GM23338 (cell line): ENCODE measurements around the gene NPC2. TPM values are rescaled to one million over a fixed set of nuclear protein-coding genes. Genes with fewer than 3 reads are reported as not detected.

Experiments
- ATAC-seq: fragments of 200-7000 bp; cut with Tn5 transposase; 3 replicates; pipeline ENCODE4 v1.9.1; 2020
- DNase-seq: peaks from one replicate; pipeline ENCODE4 v3.0.0-alpha.2; 2015; ENCODE audit warnings: low spot score
- H2AFZ ChIP-seq: fragments of 200-600 bp; sonication (generic); 2 replicates; pipeline ENCODE4 v1.8.0; 2016; ENCODE audit warnings: antibody characterized with exemption, mild to moderate bottlenecking, moderate library complexity
- H3F3A ChIP-seq: fragments of 200-600 bp; sonication (generic); replicated peaks from 2 replicates; pipeline ENCODE4 v1.8.0; 2017; ENCODE audit warnings: antibody characterized with exemption, mixed run types, low read depth
- H3K27ac ChIP-seq: fragments of 200-600 bp; sonication (generic); 2 replicates; pipeline ENCODE4 v1.6.1; 2016; ENCODE audit warnings: low read depth
- H3K27me3 ChIP-seq: fragments of 200-600 bp; sonication (generic); 2 replicates; pipeline ENCODE4 v1.8.0; 2016; ENCODE audit warnings: mild to moderate bottlenecking, mixed run types, moderate library complexity; ENCODE audit not compliant: insufficient read depth
- H3K36me3 ChIP-seq: fragments of 200-600 bp; sonication (generic); 2 replicates; pipeline ENCODE4 v1.8.0; 2016; ENCODE audit warnings: mild to moderate bottlenecking; ENCODE audit not compliant: insufficient read depth
- H3K4me1 ChIP-seq: fragments of 200-600 bp; sonication (generic); 2 replicates; pipeline ENCODE4 v1.8.0; 2016; ENCODE audit warnings: mild to moderate bottlenecking, moderate library complexity; ENCODE audit not compliant: insufficient read depth
- H3K4me2 ChIP-seq: fragments of 200-600 bp; sonication (generic); 2 replicates; pipeline ENCODE4 v1.7.1; 2017; ENCODE audit warnings: mixed run types
- H3K4me3 ChIP-seq: fragments of 200-600 bp; sonication (generic); 2 replicates; pipeline ENCODE4 v1.6.1; 2016; ENCODE audit warnings: mixed run types
- H3K79me2 ChIP-seq: fragments of 200-600 bp; sonication (generic); replicated peaks from 2 replicates; pipeline ENCODE4 v1.8.0; 2017; ENCODE audit warnings: mild to moderate bottlenecking; ENCODE audit not compliant: insufficient read depth
- H3K9me2 ChIP-seq: fragments of 200-600 bp; sonication (generic); 2 replicates; pipeline ENCODE4 v1.8.0; 2017; ENCODE audit not compliant: insufficient read depth
- H4K20me1 ChIP-seq: fragments of 200-600 bp; sonication (generic); replicated peaks from 2 replicates; pipeline ENCODE4 v1.8.0; 2017; ENCODE audit warnings: mild to moderate bottlenecking; ENCODE audit not compliant: insufficient read depth
- H3K27ac Mint-ChIP-seq: 2 replicates; pipeline ENCODE4 v1.8.0; 2020; ENCODE audit warnings: inconsistent platforms, mild to moderate bottlenecking, moderate library complexity, mixed read lengths
- H3K27me3 Mint-ChIP-seq: 3 replicates; pipeline ENCODE4 v1.8.0; 2022; ENCODE audit warnings: low read depth, mild to moderate bottlenecking, moderate library complexity, mixed read lengths, inconsistent platforms; ENCODE audit not compliant: insufficient read depth, poor library complexity
- H3K36me3 Mint-ChIP-seq: 3 replicates; pipeline ENCODE4 v1.8.0; 2021; ENCODE audit warnings: low read depth, mild to moderate bottlenecking, inconsistent platforms, moderate library complexity, mixed read lengths
- H3K4me1 Mint-ChIP-seq: 3 replicates; pipeline ENCODE4 v1.8.0; 2020; ENCODE audit warnings: mild to moderate bottlenecking, inconsistent platforms, mixed read lengths
- H3K4me3 Mint-ChIP-seq: 3 replicates; pipeline ENCODE4 v1.8.0; 2021; ENCODE audit warnings: moderate library complexity, mild to moderate bottlenecking, inconsistent platforms, mixed read lengths
- H3K9me3 Mint-ChIP-seq: 3 replicates; pipeline ENCODE4 v1.8.0; 2020; ENCODE audit warnings: moderate library complexity, mild to moderate bottlenecking, inconsistent platforms, mixed read lengths
- CREB1 ChIP-seq: fragments of 250-450 bp; sonication (Bioruptor Pico); IDR thresholded peaks from 2 replicates; pipeline ENCODE4 v1.5.0; 2020; ENCODE audit warnings: low read depth, mild to moderate bottlenecking, moderate library complexity
- CTCF ChIP-seq, 2 experiments: fragments of 200-600 bp in 1 of 2; sonication (generic) in 1 of 2; conservative IDR thresholded peaks; 2 replicates each; pipeline versions ENCODE4 v1.5.1 to v1.6.1; 2016 to 2017; ENCODE audit warnings: antibody characterized with exemption in 2 of 2, low read depth in 2 of 2, mild to moderate bottlenecking in 2 of 2, moderate library complexity in 1 of 2
- ETS1 ChIP-seq: IDR thresholded peaks from 2 replicates; pipeline ENCODE4 v1.6.1; 2016; ENCODE audit warnings: antibody characterized with exemption
- EZH2 ChIP-seq: fragments of 200-600 bp; sonication (generic); IDR thresholded peaks from one replicate; pipeline ENCODE4 v1.8.0; 2017; ENCODE audit warnings: antibody characterized with exemption, mild to moderate bottlenecking, low read depth; ENCODE audit not compliant: unreplicated experiment
- NANOG ChIP-seq: IDR thresholded peaks from 2 replicates; pipeline ENCODE4 v1.6.1; 2016; ENCODE audit warnings: antibody characterized with exemption, borderline replicate concordance
- ZNF114 ChIP-seq: fragments of 250-450 bp; sonication (Bioruptor Pico); IDR thresholded peaks from 2 replicates; pipeline ENCODE4 v1.5.0; 2020; ENCODE audit warnings: mild to moderate bottlenecking, moderate library complexity
- ZNF462 ChIP-seq: fragments of 250-450 bp; sonication (Bioruptor Pico); IDR thresholded peaks from 2 replicates; pipeline ENCODE4 v1.5.0; 2020; ENCODE audit warnings: mild to moderate bottlenecking, moderate library complexity
- polyA plus RNA-seq: library from polyadenylated mRNA; unstranded; fragments of >200 nt; fragmentation: Nextera tagmentation; extraction: Ambion mirVana; gene quantifications from 2 replicates; pipeline ENCODE4 v1.2.1, GENCODE V29; 2016
- total RNA-seq: library from RNA; depleted of rRNA; stranded (reverse); fragments of >200 nt; shearing (Covaris generic); gene quantifications from 2 replicates; pipeline ENCODE4 v1.2.3, GENCODE V29; 2014
- TF ChIP-seq, protein P1 (sequence below): IDR thresholded peaks from one replicate; pipeline ENCODE4 v1.6.1; 2018; ENCODE audit warnings: antibody characterized with exemption; ENCODE audit not compliant: unreplicated experiment

NPC2 gene
- total and polyA plus RNA-seq, 2 experiments from 2014 or later: 287 to 344 TPM

GRCh38 chr14:74509587-74510222, 16.6 kb upstream of the NPC2 start:
- H4K20me1 ChIP-seq: no peaks in the 10 kb centered on the region
- H3F3A ChIP-seq: no peaks in the 10 kb centered on the region
- no peak for TF ChIP-seq NANOG
- TF ChIP-seq CTCF (conservative IDR thresholded peaks at IDR 0.05; ENCODE audit: low read depth in 2 of 2): no peak
- TF ChIP-seq CREB1: no peak
- no peak for TF ChIP-seq EZH2
- no peak for TF ChIP-seq ETS1
- no peak for TF ChIP-seq ZNF462 (CRISPR knock-in tag)
- TF ChIP-seq, protein P1, sequence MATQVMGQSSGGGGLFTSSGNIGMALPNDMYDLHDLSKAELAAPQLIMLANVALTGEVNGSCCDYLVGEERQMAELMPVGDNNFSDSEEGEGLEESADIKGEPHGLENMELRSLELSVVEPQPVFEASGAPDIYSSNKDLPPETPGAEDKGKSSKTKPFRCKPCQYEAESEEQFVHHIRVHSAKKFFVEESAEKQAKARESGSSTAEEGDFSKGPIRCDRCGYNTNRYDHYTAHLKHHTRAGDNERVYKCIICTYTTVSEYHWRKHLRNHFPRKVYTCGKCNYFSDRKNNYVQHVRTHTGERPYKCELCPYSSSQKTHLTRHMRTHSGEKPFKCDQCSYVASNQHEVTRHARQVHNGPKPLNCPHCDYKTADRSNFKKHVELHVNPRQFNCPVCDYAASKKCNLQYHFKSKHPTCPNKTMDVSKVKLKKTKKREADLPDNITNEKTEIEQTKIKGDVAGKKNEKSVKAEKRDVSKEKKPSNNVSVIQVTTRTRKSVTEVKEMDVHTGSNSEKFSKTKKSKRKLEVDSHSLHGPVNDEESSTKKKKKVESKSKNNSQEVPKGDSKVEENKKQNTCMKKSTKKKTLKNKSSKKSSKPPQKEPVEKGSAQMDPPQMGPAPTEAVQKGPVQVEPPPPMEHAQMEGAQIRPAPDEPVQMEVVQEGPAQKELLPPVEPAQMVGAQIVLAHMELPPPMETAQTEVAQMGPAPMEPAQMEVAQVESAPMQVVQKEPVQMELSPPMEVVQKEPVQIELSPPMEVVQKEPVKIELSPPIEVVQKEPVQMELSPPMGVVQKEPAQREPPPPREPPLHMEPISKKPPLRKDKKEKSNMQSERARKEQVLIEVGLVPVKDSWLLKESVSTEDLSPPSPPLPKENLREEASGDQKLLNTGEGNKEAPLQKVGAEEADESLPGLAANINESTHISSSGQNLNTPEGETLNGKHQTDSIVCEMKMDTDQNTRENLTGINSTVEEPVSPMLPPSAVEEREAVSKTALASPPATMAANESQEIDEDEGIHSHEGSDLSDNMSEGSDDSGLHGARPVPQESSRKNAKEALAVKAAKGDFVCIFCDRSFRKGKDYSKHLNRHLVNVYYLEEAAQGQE: no peak
- no peak for TF ChIP-seq ZNF114 (CRISPR knock-in tag)
- no peak for ATAC-seq
- H3K9me2 ChIP-seq: no peaks in the 10 kb centered on the region; the same call in 1 of the 2 replicates
- H3K79me2 ChIP-seq: no peaks in the 10 kb centered on the region
- H3K27me3 Mint-ChIP-seq: peaks cover 31% of the 10 kb centered on the region
- H3K4me3 Mint-ChIP-seq: no peak overlapping the region
- H3K9me3 Mint-ChIP-seq: no peaks in the 10 kb centered on the region; the same call in 2 of the 3 replicates
- H3K27me3 ChIP-seq: no peaks in the 10 kb centered on the region
- H3K27ac Mint-ChIP-seq: no peak overlapping the region
- no peaks in the 10 kb centered on the region for H3K4me1 ChIP-seq
- H3K36me3 Mint-ChIP-seq: no peaks in the 10 kb centered on the region
- H3K4me2 ChIP-seq: no peak overlapping the region
- no peak overlapping the region for H3K27ac ChIP-seq
- H3K4me1 Mint-ChIP-seq: peaks cover 37% of the 10 kb centered on the region
- DNase-seq: no peak
- no peak overlapping the region for H2AFZ ChIP-seq
- H3K4me3 ChIP-seq: no peak overlapping the region
- H3K36me3 ChIP-seq: no peaks in the 10 kb centered on the region
